ENCODE results near the gene CACTIN. TPM values are rescaled to one million over a fixed set of nuclear protein-coding genes. Genes with fewer than 3 reads are reported as not detected.

Gene CACTIN
- polyA plus RNA-seq (2011; rRNA removed) (9.3 and 11.2 TPM in 2 replicates), polyA minus RNA-seq (2011; rRNA and poly(A)+ RNA removed) (6.5 and 6.8 TPM in 2 replicates)

- H3K27ac ChIP-seq (ENCODE audit: low read depth, low read length), result peak within 1 kb of the TSS; percentile 96
These were observed at the start of gene CACTIN for GRCh38 chr19:3626473-3627350. Gene CACTIN, minus strand, starts transcription at chr19:3626790. Its CDS starts 28 bp downstream, at chr19:3626762.

DNA sequence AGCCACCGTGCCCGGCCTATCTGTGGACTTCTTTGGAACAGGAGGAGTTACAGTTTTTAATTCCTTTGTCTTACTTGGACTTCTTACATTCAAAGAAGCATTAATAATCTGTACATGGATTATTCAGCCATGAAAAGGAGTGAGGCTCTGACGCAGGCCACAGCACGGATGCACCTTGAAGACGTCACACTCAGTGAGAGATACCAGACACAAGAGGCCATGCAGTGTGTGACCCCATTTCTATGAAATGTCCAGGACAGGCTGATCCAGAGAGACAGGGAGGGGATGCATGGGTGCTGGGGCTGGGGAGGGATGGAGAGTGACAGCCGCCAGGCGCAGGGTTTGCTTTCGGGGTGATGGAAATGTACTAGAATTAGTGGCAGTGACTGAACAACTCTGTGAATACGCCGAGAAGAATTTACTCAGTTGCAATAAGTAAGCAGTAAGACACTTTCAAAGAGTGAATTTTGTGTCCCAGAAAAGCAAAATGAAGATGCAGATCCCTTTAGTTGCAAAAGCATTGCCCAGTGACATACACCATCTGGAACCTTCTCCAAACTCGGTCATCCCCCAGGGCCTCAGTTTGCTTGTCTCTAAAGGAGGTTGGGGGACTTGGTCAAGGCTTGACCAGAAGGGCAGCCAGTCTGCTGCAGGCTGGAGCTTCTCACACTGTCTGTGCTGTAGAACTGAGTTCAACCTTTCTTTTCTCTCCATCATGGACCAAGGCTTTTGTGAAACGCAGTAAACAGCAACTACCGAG, 48.4 kb upstream of the CACTIN start:
- ChIA-PET CTCF (no interaction called here), POLR2A (no interaction called here)
- H3K27ac ChIP-seq (ENCODE audit: low read depth, low read length), result no peak overlapping the region
- no peaks in the 10 kb centered on the region for H3K27me3 ChIP-seq (ENCODE audit: control insufficient read depth, insufficient read depth, low read length)
- TF ChIP-seq, protein P1, sequence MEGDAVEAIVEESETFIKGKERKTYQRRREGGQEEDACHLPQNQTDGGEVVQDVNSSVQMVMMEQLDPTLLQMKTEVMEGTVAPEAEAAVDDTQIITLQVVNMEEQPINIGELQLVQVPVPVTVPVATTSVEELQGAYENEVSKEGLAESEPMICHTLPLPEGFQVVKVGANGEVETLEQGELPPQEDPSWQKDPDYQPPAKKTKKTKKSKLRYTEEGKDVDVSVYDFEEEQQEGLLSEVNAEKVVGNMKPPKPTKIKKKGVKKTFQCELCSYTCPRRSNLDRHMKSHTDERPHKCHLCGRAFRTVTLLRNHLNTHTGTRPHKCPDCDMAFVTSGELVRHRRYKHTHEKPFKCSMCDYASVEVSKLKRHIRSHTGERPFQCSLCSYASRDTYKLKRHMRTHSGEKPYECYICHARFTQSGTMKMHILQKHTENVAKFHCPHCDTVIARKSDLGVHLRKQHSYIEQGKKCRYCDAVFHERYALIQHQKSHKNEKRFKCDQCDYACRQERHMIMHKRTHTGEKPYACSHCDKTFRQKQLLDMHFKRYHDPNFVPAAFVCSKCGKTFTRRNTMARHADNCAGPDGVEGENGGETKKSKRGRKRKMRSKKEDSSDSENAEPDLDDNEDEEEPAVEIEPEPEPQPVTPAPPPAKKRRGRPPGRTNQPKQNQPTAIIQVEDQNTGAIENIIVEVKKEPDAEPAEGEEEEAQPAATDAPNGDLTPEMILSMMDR (IDR thresholded peaks at IDR 0.05; ENCODE audit: low read depth, low read length), result no peak
- peaks cover 13% of the 10 kb centered on the region; the same call in 1 of the 2 replicates for H3K9me3 ChIP-seq (ENCODE audit: control insufficient read depth, insufficient read depth, low read length)
- no peak for DNase-seq (ENCODE audit: low read depth, low spot score)
- H3K4me3 ChIP-seq (ENCODE audit: low read depth, low read length), result no peak overlapping the region

More at GRCh38 chr19:3626473-3627350, at the start of gene CACTIN:
- Histone ChIP-seq H3K27me3 (ENCODE audit: control insufficient read depth, insufficient read depth, low read length) (no peaks in the 10 kb centered on the region), H3K4me3 (ENCODE audit: low read depth, low read length) (peak within 1 kb of the TSS; percentile 88), H3K9me3 (ENCODE audit: control insufficient read depth, insufficient read depth, low read length) (no peaks in the 10 kb centered on the region; the same call in 1 of the 2 replicates)
- POLR2A ChIA-PET, result no interaction called here
- CTCF ChIA-PET, result interaction anchor here (1.2 kb wide), 1 partner anchor 8 kb away, joined by 5 read pairs; no protein-coding TSS in a partner anchor
- TF ChIP-seq, protein P1 (IDR thresholded peaks at IDR 0.05; ENCODE audit: low read depth, low read length), result no peak
- peak; percentile 94 for DNase-seq (ENCODE audit: low read depth, low spot score)

DNA sequence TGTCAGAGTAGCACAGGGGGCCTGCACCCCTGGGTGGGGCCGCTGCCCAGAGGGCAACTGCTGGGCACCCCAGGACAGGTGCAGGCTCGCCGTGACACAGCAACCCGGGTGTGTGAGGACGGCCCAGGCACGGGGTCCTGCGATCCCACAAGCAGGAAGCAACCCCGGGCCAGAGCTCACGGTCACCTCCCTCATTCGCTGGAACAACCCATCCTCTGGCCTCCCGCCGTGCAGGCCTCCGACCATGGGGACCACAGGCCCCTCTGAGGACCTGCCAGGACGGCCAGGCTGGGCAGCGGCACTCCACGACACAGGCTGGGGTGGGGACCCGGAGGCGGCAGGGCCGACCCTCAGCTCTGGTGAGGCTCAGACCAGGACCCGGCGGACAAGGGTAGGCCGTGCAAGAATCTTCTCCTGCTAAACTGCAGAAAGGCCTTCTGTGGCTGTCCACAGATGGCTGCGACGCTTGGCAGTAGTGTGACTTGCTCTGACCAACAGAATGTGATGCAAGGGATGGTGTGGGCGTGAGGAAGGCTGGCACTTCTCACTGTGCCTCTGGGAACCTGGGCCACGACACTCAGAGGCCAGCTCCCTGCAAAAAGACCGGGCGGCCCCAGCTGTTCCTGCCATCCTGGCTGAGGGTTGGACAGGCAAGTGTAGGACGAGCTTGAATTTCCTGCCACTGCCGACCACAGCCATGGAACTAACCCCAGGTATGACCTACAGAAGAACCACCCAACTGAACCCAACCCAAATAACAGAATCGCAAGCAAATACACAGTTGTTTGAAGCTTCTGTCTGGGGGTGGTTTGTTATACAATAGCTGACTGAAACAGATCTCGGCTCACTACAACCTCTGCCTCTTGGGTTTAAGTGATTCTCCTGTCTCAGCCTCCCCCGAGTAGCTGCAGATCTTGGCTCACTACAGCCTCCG, 47.2 kb upstream of the CACTIN start:
- Histone ChIP-seq H3K27me3 (ENCODE audit: control insufficient read depth, insufficient read depth, low read length) (no peaks in the 10 kb centered on the region), H3K9me3 (ENCODE audit: control insufficient read depth, insufficient read depth, low read length) (peaks cover 13% of the 10 kb centered on the region; the same call in 1 of the 2 replicates), H3K27ac (ENCODE audit: low read depth, low read length) (no peak overlapping the region), H3K4me3 (ENCODE audit: low read depth, low read length) (no peak overlapping the region)
- DNase-seq (ENCODE audit: low read depth, low spot score), result no peak
- ChIA-PET CTCF (no interaction called here), POLR2A (no interaction called here)
- TF ChIP-seq, protein P1 (IDR thresholded peaks at IDR 0.05; ENCODE audit: low read depth, low read length), result no peak

DNA sequence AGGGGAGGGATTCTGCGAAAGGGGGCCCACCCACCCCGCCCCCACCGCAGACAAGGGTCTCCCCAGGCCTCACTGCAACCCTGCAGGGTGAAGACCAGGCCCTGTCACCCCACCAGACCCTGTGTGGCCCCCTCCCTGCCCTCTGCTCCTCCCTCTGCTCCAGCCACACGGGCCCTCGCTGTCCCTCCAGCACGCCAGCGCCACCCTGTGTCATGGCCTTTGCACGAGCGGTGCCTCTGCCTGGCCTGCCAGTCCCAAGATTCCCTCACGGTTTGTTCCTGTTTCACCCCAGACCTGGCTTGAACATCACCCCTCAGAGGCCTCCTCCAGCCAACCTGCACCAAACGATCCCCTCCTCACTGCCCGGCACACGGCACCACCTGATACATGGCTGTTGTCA, 46.4 kb upstream of the CACTIN start:
- H3K4me3 ChIP-seq (ENCODE audit: low read depth, low read length), result no peak overlapping the region
- no peaks in the 10 kb centered on the region for H3K27me3 ChIP-seq (ENCODE audit: control insufficient read depth, insufficient read depth, low read length)
- H3K9me3 ChIP-seq (ENCODE audit: control insufficient read depth, insufficient read depth, low read length), result peaks cover 13% of the 10 kb centered on the region; the same call in 1 of the 2 replicates
- ChIA-PET POLR2A (no interaction called here), CTCF (no interaction called here)
- no peak for DNase-seq (ENCODE audit: low read depth, low spot score)
- no peak overlapping the region for H3K27ac ChIP-seq (ENCODE audit: low read depth, low read length)
- TF ChIP-seq, protein P1 (IDR thresholded peaks at IDR 0.05; ENCODE audit: low read depth, low read length), result no peak

All from AG04450 (cell line).